Hematopoietic multipotent progenitor cell treated with erythropoietin and hydrocortisone succinate and interleukin-3 and kit ligand, for 6 days (in vitro differentiated cells): ENCODE data around the gene FRMD4B.
A peak's percentile ranks its signal among the peaks of the same experiment; 100 is the strongest.

Source experiments
- DNase-seq: peaks from one replicate; pipeline ENCODE4 v3.0.0-alpha.2; 2015

FRMD4B gene

DNA sequence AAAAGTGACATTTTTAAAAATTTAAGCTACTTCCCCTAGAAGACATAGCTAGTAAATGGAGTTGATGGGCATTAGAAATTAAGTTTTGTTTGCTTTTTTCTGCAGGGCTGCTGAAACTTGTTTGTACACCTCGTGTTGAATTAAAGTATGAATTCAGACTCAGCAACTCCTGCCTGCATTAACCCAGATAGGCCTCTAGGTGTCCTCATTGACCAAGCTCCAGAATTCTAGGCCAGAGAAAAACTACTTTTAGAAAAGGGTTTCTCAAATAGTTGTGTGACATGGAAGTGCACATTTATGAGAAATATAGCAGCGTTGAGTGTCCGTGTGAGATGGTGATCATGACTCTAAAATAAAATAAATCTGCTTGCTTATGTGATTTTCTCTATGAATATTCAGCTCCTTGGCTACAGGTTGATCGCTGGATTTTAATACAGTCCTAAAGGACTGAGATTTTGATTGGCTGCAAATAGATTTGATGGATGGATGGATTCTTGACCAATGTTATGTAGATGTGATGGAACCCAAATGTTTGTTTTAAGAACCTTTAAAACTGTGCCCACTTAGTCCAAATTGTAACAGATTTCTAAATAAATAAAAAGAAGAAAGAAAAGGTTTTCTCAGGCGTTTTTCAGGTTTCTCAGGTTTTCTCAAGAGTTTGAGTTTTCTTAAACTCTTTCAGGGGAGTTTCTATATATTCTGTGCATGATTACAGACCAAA is 224.1 kb downstream of the FRMD4B start:
- DNase-seq, result peak; percentile 79

DNA sequence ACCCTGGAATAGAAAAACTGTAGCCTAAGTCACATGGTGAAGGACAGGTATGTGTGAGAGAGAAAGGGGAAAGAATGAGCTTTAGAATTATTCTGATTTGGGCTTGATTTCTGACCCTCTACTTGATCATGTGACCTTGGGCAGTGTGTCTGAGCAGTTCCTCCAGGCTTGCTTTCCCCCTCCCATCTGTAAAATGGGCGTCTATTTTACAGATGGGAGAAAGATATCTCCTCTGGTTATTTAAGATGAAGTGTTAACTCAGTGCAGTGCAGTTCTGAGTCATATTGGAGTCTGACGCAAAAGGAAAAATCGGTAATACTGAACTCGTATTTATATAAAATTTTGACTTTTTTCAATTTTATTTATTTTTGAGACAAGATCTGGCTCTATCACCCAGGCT is 225.4 kb downstream of the FRMD4B start:
- no peak for DNase-seq

DNA sequence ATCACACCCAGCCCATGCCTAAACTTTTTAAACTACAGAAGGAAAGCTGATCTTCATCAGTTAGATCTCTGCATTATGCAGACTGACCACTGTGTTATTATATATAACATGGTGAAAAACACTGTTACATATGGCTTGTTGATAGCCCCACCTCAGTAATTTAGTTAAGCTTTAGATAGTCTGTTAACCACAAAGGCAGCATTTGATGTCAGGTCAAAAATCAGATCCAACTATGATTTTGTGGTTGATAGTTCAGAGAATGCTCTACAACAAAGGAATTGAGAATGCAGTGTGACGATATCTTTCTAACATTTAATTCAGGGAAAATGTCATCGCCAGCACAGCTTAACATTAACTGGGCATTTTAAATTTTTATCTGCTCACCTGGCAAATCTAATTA is 225.8 kb downstream of the FRMD4B start:
- no peak for DNase-seq

DNA sequence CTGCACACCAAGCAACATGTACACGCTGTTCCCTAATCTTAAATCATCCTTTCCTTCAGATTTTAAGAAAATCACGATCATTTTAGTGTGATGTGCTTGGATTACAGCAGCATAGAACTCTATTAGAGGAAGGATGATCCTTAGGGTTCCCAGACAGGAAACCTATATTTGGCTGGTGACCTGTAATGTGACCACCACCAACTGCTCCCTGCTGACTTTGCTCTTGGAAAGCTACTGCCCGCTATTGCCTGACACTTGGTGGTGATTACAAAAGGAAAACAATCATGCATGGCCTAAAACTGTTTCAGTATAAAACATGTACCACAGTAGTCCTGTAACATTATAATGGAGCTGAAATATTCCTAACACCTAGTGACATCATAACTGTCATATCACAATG is 236.3 kb downstream of the FRMD4B start:
- no peak for DNase-seq

DNA sequence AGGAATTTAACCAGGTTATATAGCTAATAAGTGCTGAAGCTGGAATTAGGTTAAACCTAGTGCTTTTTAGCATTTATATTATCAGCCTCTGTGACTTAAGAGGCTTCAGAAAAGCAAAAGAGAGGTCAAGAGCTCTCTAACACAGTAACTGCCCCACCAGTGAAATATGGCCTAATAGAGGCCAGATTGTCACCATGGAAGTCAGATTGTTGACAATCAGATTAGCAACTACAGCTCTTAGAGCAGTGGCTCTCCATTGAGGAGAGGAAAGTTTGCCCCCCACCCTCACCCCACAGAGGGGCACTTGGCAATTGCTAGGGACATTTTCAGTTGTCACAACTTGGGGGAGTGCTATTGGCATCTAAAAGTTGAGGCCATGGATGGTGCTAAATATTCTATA is 240.2 kb downstream of the FRMD4B start:
- DNase-seq, result no peak

DNA sequence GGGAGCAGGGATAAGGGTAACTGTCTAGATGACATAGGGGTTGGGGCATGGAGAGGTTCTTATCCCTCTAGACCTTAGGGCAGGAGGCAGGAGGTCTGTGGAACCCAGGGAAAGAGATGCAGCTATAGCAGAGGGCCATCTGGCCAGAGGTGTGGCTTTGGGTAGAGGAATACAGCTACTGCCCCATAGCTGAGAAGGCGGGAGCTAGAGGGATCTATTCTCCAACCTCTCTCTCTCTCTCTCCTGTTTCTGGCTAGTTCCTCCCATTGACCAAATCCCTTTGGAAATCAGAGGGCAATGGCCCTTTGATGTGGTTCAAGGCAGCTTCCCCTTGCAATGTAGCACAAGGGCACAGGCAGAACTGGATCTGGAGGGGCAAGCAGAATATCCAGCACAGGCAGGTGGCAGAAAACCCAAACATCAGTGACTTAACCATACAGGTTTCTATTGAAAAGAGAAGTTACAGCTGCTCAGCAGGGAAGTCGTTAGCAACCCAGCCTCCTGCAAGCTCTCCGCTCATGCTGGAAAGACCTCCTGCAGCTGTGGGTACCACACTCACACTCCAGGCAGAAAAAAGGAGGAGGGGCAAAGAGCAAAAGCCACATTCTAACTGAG is 241.2 kb downstream of the FRMD4B start:
- peak; percentile 36 for DNase-seq

DNA sequence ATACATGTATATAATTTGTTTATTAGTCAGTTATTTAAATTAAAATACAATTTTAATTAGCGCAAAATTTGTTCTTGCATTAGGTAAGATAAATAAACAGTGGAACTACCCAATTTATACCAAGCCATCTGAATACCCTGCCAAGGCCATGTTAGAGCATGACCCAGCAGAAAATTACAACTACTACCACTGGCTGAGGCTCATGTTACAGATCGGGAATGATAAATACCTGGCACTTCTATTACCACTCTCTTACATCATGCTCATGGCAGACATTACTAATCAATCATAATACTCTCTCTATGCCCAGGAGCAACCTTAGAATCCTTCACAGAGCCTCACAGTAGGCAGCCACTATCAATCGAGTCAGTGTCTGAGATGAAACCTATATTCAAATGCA is 242.3 kb downstream of the FRMD4B start:
- DNase-seq, result peak; percentile 52

DNA sequence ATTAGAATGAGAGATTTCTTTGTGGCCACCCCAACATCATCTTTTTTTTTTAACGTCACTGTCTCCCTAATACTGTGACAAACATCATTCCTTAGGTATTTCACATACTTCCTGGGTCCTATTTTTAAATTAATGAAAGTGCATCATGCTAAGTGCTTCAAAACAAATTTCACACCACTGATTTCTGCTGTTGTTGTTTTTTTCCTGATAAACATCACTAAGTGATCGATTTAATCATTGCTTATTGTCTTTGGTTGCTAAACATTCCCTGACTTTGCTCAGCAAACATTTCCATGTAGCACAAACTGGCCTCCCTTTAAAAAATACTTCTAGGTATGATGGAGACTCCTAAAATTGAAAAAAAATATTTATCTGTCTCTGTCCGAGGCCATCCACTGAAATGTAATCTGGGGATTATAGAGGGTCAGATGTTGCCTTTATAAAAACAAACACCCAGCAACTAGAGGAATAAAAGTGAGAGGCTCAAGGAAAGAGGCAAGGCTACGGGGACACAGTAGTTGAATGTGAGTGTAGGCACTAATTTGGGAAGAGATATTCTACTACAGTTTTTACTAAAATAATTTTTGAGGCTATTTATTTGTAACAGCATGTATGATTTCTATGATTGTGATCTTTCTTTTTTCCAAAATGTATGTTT is 243.0 kb downstream of the FRMD4B start:
- DNase-seq, result no peak

DNA sequence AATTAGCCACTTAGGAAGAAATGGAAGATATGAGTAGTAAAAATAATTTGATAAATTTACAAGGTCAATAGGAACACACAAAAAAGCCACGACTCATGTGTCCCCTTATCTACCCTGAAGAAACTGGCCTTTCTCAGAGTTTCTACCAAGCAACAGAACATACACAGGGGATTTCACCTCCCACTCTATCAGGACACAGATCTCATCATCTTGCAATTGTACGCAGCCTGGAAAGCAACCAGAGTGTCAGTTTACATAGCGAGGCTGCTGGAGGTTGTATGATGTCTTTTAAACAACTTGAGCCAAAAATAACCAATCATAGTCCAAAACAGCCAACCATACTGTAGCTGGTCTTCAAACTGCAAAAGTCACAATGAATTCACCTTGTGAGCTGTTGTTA is 243.8 kb downstream of the FRMD4B start:
- DNase-seq, result peak; percentile 6

DNA sequence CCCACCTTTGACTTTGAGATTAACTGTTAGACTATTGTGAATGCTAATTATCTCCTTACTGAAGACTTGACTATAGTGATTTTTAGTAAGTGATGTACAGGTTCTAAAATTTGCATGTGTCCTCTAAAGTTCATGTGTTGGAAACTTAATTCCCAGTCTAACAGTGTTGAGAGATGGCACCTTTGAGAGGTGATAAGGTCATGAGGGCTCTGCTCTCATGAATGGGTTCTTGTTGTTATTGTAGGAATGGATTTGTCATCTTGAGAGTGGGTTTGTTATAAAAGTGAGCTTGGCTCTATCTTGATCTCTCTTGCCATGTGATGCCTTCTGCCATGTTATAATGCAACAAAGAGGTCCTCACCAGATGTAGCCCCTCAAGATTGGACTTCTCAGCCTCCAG is 244.6 kb downstream of the FRMD4B start:
- no peak for DNase-seq

DNA sequence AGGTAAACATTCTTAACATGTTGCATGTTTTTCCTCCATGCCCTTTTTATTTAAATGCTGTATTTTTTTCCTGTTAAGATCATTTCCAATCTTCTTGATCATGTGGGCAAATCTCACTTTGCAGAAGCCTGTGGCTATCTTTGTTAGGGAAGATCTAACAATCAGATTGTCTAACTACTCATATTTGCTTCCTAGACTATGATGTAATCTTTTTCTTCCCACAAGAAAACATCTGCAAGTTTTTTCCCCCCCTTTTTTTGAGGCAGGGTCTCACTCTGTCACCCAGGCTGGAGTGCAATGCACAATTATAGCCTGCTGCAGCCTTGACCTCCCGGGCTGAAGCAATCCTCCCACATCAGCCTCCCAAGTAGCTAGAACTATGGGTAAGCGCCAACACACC is 248.5 kb downstream of the FRMD4B start:
- no peak for DNase-seq

DNA sequence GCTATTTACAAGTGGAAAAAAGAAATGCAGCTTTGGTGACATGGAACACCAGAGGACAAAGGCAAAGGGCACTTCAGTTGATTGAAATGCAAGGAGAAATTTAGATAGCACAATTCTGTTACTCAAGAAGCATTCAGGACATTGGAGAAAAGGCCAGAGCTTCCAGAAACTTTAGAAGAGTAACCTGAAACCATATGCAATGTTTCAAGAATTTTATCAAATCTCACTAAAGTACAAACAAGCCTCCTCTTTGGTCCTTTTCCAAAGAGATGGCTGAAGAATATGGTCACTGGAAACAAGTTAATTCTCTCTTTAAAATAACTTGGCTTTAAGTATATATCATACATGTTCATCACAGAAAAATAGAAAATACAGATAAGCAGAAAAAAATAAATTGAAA is 248.9 kb downstream of the FRMD4B start:
- no peak for DNase-seq

DNA sequence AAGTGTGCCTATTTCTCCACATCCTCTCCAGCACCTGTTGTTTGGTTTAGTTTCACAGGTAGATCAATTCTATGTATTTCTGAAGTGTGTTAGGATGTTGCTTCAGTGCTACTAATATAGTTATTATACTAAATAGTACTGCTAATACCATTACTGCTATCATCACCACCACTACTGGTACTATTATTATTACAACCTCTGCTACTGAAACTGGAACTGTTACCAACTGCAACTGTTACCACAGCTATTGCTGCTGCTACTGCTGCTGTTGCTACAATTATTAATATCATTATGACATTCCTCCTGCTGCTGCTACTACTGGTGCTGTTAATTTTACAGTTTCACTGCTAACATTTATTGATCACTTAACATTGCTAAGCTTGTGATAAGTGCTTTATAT is 255.2 kb downstream of the FRMD4B start:
- DNase-seq, result no peak

DNA sequence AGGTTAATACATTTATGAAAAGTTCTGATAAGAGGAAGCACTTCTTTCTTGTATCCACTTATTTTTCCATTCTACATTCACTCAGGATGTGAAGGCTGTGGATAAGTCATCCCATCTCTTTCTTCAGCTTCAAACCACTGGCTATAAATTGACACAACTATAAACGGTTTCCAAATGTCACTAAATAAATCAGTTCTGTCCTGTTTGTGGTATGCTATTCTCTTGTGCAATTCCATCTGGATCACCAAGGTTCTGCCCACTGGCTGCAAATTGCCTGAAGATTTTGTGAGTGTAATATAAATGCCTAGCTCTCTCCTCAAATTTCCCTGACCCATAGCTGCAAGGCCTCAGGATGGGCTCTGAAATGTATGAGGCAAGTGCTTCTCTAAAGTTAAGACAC is 256.4 kb downstream of the FRMD4B start:
- no peak for DNase-seq

DNA sequence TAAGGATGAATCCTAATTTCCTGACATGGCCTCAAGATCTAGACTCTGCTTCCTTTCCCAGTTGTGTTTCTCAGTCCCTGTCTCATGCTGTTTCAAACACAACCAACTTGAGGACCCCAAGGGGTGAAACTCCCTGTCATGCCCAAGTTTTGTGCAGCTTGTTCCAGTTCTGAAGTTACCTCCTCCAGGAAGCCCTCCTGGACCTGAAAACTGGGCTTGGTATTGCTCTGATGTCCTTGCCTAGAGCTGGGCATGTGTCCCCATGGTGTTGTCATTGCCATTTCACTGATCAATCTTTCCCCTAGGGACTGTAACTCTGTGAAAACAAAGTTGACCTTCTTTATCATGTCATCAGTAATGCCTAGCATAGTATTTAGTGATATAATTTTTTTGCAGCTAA is 257.4 kb downstream of the FRMD4B start:
- no peak for DNase-seq

DNA sequence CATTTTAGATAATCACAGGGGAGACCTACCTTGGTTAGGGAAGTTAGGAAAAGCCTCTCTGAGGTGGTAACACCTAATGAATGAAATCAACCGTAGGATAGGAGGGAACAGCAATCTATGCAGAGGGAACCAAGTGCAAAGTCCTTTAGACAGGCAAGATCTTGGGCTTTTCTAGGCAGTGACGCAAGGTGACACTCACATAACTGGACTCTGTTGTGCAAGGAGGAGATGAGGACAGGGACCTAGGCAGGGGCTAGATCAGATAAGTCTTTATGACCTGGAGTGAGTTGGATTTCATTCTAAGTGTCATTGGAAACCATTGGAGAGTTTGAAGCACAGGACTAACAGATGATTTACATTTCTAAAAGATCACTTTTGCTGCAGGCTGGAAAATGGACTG is 258.9 kb downstream of the FRMD4B start:
- DNase-seq, result no peak

DNA sequence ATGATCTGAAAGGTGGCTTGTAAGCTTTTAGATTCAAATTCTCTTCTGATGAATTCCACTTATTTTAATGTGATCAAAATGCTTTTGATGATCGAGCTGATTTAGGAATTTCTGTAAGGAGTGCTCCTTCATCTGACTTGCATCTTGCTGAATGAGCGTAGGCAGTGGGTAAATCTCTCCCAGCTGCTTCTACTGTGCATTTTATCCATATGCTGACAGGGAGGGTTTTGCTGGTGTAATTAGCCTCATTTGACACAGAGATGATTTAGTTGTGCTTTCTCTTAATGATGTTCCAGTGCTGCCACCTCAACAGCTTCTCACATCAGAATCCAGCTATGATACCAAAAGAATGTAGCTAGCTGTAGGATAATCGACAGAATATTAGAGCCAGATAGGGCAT is 259.7 kb downstream of the FRMD4B start:
- no peak for DNase-seq

DNA sequence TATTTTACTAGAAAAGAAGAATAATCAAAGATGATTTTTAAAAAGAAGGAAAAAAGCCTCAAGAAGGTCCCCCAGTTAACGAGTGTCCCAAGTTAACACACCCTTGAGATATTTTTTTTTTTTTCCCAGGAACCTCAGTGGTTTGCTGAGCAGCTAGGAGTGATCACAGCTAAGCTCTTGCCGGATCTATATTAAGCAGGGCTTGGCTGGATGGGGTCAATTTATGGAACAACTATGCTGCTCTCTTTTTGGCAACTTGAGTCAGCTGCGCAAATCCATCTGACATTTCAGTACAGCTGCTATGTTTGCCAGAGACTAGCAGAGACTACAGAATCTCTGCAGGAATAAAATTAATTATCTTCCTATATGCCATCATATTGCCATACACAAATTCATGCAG is 263.5 kb downstream of the FRMD4B start, which contains the start of gene LMOD3:
Gene LMOD3 (minus strand): TSS at position 193 of the 400 bp plus-strand sequence. CDS start 209 bp downstream, outside the sequence.
- DNase-seq, result no peak

DNA sequence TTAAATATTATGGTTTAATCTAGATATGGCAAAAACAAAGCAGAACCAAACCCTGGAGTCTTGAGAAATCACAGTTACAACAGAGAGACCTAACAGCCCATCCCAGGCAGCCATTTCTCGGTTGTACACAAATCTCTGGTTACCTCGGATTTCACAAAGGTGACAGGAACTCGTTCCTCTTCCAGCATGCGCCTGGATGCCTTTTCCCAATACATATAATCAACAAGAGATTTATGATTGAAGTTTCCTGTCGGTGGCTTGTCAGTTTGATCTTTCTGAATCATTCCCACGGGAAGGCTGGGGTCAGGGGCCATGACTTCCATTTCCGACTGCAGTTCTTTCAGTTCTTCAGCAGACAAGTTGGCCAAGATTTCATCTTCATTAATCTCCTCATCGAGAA is 263.9 kb downstream of the FRMD4B start:
- no peak for DNase-seq

DNA sequence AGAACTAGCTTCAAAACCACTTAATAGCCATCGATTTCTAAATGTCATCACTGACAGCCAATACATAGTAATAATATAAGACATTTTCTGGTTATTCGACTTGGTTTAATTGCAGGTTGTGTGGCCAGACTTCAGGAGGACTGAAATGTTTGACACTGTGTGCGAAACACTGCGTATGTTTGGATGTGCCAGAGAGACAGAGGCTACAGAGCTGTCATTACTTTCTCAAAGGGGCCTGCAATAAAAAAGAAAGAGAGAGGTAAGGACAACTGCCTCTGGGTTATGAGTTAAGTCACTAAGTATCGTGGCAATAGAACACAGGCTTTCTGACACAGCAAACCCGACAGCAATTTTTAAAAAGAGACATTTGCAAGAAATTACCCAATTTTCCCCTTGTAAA is 264.4 kb downstream of the FRMD4B start:
- no peak for DNase-seq

DNA sequence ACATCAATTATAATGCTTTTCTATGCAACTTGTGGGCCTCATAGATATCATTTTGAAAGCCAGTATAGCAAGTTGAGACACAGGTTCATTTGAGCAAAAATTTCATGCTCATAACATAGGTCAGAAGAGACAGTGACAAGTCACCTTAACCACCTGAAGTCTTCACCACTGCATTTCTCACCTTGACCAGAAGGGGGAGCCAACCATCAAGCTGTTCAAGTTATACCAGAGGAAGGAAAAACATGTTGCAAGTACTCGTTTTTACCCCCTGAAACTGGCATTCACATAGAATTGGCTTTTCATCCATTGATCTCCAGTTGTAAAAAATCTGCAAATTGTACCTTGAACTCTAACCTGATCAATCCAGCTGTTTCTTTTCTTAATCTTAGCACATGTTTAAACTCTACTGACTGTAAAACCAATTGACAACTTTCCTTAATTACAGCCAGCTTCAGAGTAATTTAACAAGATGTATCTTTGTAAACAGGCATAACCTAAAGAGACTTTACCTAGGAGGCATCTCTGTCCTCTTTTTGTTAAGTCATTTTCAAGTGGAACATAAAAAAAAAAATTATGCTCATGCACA is 264.9 kb downstream of the FRMD4B start:
- DNase-seq, result peak; percentile 84
